ENCODE results near the gene PLA2G12A. TPM values are rescaled to one million over a fixed set of nuclear protein-coding genes. Genes with fewer than 3 reads are reported as not detected.

PLA2G12A gene
- 43.6 and 47.1 TPM in 2 replicates for total RNA-seq (2011; cell fraction: chromatin; rRNA removed; ENCODE audit: low replicate concordance)
- 20.8 and 67.1 TPM in 2 replicates for total RNA-seq (2011; cell fraction: nucleolus; rRNA removed)
- total RNA-seq (2011; cell fraction: nucleoplasm; rRNA removed): 55.1 and 66.2 TPM in 2 replicates
- 29.4 and 39.8 TPM in 2 replicates for total RNA-seq (2014; rRNA removed)
- 132 and 135 TPM in 2 replicates for total RNA-seq (2014; rRNA removed; fragmentation: Illumina TruSeq; extraction: Trizol)
- 98.1 and 103 TPM in 2 replicates for total RNA-seq (2015; rRNA removed; fragmentation: Illumina TruSeq; extraction: Trizol)
- 92.3 and 94.7 TPM in 2 replicates for total RNA-seq (2021)
- polyA plus RNA-seq (2011; rRNA removed): 202 and 226 TPM in 2 replicates
- 38.2 and 45.9 TPM in 2 replicates for polyA plus RNA-seq (2011; cell fraction: cytosol; rRNA removed)
- polyA plus RNA-seq (2011; cell fraction: nucleus; rRNA removed): 49.3 and 54.8 TPM in 2 replicates
- 95.6 and 100 TPM in 2 replicates for polyA plus RNA-seq (2012)
- 77.9 and 80.5 TPM in 2 replicates for polyA plus RNA-seq (2014; fragmentation: Illumina TruSeq; extraction: Trizol)
- polyA plus RNA-seq (2014; fragmentation: Nextera tagmentation; extraction: Ambion mirVana): 10 to 100 TPM; 24.2 to 24.6 TPM
- polyA plus RNA-seq (2014; rRNA removed): 38.0 and 50.3 TPM in 2 replicates
- 228 and 290 TPM in 2 replicates for polyA minus RNA-seq (2011; rRNA and poly(A)+ RNA removed)
- 60.1 and 93.2 TPM in 2 replicates for polyA minus RNA-seq (2011; cell fraction: cytosol; rRNA and poly(A)+ RNA removed)
- 12.9 and 16.7 TPM in 2 replicates for polyA minus RNA-seq (2011; cell fraction: nucleus; rRNA and poly(A)+ RNA removed)
- percentile 94 among the genes with signal in this experiment for Bru-seq, nascent RNA
- percentile 95 among the genes with signal in this experiment for BruChase-seq, experiment 1, labeled RNA remaining after a 2-hour chase
- BruChase-seq, experiment 2, labeled RNA remaining after a 6-hour chase: percentile 95 among the genes with signal in this experiment
- long read RNA-seq, experiment 1, full-length matches to known transcripts: 229 of 269 reads
- long read RNA-seq, experiment 1, partial matches to known transcripts: 2 of 269 reads
- long read RNA-seq, experiment 1, other reads (novel, unspliced or antisense): 38 of 269 reads
- long read RNA-seq, experiment 2, full-length matches to known transcripts: 46 of 71 reads
- long read RNA-seq, experiment 2, partial matches to known transcripts: 1 of 71 reads
- long read RNA-seq, experiment 2, other reads (novel, unspliced or antisense): 24 of 71 reads
- long read RNA-seq, experiment 3, full-length matches to known transcripts: 122 of 129 reads
- long read RNA-seq, experiment 3, partial matches to known transcripts: 0 of 129 reads
- long read RNA-seq, experiment 3, other reads (novel, unspliced or antisense): 7 of 129 reads

GRCh38 chr4:109729718-109730618 is at the start of gene PLA2G12A:
TSS of gene PLA2G12A (minus strand) at chr4:109730070. CDS start at chr4:109729809, 261 bp downstream.
- peak; percentile 80 to 95 (median 93) for DNase-seq (ENCODE audit: extremely low read depth in 1 of 4, low spot score in 3 of 4)
- POLR2A ChIA-PET: interaction anchor here (0.8 to 3.4 kb wide), 7 partner anchors 9 to 90 kb away, joined by 3 to 14 read pairs (median 4); no protein-coding TSS in a partner anchor
- Histone ChIP-seq H3K79me2 (ENCODE audit: control insufficient read depth, insufficient read depth, low read length) (peaks cover 49% of the 10 kb centered on the region), H3K36me3 (ENCODE audit: control insufficient read depth, insufficient read depth, low read length) (peaks cover 22% of the 10 kb centered on the region), H3K9me1 (ENCODE audit: control insufficient read depth, insufficient read depth, low read length) (no peaks in the 10 kb centered on the region), H3K4me1 (replicated peaks in 1 of 2; ENCODE audit: control insufficient read depth in 2 of 2, insufficient read depth in 2 of 2, low read length in 2 of 2) (peaks cover 15 to 30% of the 10 kb centered on the region in 2 experiments), H3K9me3 (replicated peaks; ENCODE audit: control insufficient read depth, insufficient read depth, low read depth, low read length) (no peaks in the 10 kb centered on the region), H3K9ac (ENCODE audit: insufficient read depth in 1 of 2, low read depth in 2 of 2, low read length in 2 of 2) (peak within 1 kb of the TSS; percentile 83 to 96), H3K27ac (ENCODE audit: extremely low read depth, low read depth, low read length) (peak within 1 kb of the TSS; percentile 89), H3K27me3 (ENCODE audit: control insufficient read depth in 2 of 2, insufficient read depth in 2 of 2, low read length in 2 of 2) (no peaks in the 10 kb centered on the region), H3K4me2 (ENCODE audit: insufficient read depth, low read length) (peak within 1 kb of the TSS; percentile 95), H2AFZ (ENCODE audit: low read depth, low read length) (peak within 1 kb of the TSS; percentile 99), H4K20me1 (replicated peaks; ENCODE audit: control insufficient read depth, insufficient read depth, low read length) (0 out of 2 replicates have a peak, but pooled peaks cover 3% of the 10 kb centered on the region), H3K4me3 (peak within 1 kb of the TSS; percentile 81)
- intact Hi-C loops (cut with micrococcal nuclease) (loop anchor here (1.0 to 5.0 kb wide), 3 partner anchors 27 to 467 kb away; partner anchors contain the start of genes CASP6, ELOVL6 and GAR1), in situ Hi-C loops (cut with MboI) (no loop called here)
- CTCF ChIA-PET (ENCODE audit: low intra/inter-chr PET ratio): no interaction called here
- under 1% methylated on average over 41 of the region's 83 CpGs for WGBS (ENCODE audit: insufficient coverage, low coverage, missing lambda C conversion rate)
- BruUV-seq (replicated peaks): TSS peak; percentile 95
- peak; percentile 89 for ATAC-seq
- no peak for FAIRE-seq
- no peak for TF ChIP-seq RHOXF2B (CRISPR knock-in tag; conservative IDR thresholded peaks at IDR 0.05)
- no peak for TF ChIP-seq ZNF431 (CRISPR knock-in tag; IDR thresholded peaks at IDR 0.05)
- TF ChIP-seq HNRNPLL (IDR thresholded peaks at IDR 0.05; ENCODE audit: low read depth, low read length, poor library complexity, severe bottlenecking): peak; percentile 79
- no peak for TF ChIP-seq GABPB1 (CRISPR knock-in tag; IDR thresholded peaks at IDR 0.05)
- TF ChIP-seq USF1 (CRISPR knock-in tag; IDR thresholded peaks at IDR 0.05): peak; percentile 81
- no peak for TF ChIP-seq CTCF (IDR thresholded peaks at IDR 0.05 in 2 of 3, conservative IDR thresholded peaks at IDR 0.05 in 1 of 3; ENCODE audit: insufficient read depth in 2 of 3, low read depth in 1 of 3, low read length in 3 of 3)
- no peak for TF ChIP-seq TAF9B (IDR thresholded peaks at IDR 0.05; ENCODE audit: partially characterized antibody)
- TF ChIP-seq CGGBP1 (CRISPR knock-in tag; IDR thresholded peaks at IDR 0.05): no peak
- TF ChIP-seq POLR2AphosphoS5 (IDR thresholded peaks at IDR 0.05; ENCODE audit: control insufficient read depth, insufficient read depth, low read depth, low read length): 0 out of 2 replicates have a peak, but pooled peaks have one; percentile 22
- TF ChIP-seq CREB1 (IDR thresholded peaks at IDR 0.05): no peak
- 0 out of 2 replicates have a peak, but pooled peaks have one; percentile 48 for TF ChIP-seq CREB1 (CRISPR knock-in tag; IDR thresholded peaks at IDR 0.05)
- TF ChIP-seq RAD51 (IDR thresholded peaks at IDR 0.05; ENCODE audit: borderline replicate concordance, low read depth): peak; percentile 74

Data from K562 (cell line).